Stimulated activated CD4-positive, alpha-beta T cell treated with anti-CD3 and anti-CD28 coated beads, Interleukin-1b, Interleukin-23, amount 100 ng/mL, for 48 hours (primary cell): ENCODE data around the gene C1QTNF1.

Source experiments
- DNase-seq: peaks from one replicate; pipeline ENCODE4 v3.0.0-alpha.2; 2020

The C1QTNF1 gene, protein sequence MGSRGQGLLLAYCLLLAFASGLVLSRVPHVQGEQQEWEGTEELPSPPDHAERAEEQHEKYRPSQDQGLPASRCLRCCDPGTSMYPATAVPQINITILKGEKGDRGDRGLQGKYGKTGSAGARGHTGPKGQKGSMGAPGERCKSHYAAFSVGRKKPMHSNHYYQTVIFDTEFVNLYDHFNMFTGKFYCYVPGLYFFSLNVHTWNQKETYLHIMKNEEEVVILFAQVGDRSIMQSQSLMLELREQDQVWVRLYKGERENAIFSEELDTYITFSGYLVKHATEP

DNA sequence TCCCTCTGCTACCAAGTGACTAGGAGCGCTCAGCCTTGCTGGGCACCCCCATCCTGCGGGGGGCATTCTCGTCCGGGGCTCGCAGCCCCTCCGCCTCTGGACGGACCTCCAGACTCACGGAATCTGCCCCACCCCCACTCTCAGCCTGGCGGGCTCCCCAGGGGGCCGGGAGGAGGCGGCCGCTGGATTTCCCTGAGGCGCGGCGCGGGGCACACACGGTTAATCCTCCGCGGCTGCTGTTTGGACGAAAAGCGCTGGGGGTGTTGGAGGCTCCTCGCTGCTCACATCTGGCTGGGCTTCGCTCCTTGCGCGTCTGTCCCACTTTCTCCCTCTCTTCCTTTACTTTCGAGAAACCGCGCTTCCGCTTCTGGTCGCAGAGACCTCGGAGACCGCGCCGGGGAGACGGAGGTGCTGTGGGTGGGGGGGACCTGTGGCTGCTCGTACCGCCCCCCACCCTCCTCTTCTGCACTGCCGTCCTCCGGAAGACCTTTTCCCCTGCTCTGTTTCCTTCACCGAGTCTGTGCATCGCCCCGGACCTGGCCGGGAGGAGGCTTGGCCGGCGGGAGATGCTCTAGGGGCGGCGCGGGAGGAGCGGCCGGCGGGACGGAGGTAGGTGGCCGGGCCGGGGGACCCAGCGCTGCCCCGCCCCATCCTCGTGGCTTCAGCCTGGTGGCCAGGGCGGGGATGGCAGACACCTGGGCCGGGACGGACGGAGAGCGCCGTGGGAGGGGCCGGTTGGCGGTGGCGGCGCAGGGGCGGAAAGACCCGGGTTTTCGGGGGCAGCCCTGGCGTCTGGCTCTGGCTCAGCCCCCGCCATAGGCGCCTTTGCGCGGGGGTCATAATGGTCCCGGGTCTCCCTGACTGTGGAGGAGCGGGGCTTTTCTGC is at the start of gene C1QTNF1:
Gene C1QTNF1 (plus strand): TSS at position 284 of the 886 bp plus-strand sequence. CDS start 19,800 bp downstream, outside the sequence.
- no peak for DNase-seq

DNA sequence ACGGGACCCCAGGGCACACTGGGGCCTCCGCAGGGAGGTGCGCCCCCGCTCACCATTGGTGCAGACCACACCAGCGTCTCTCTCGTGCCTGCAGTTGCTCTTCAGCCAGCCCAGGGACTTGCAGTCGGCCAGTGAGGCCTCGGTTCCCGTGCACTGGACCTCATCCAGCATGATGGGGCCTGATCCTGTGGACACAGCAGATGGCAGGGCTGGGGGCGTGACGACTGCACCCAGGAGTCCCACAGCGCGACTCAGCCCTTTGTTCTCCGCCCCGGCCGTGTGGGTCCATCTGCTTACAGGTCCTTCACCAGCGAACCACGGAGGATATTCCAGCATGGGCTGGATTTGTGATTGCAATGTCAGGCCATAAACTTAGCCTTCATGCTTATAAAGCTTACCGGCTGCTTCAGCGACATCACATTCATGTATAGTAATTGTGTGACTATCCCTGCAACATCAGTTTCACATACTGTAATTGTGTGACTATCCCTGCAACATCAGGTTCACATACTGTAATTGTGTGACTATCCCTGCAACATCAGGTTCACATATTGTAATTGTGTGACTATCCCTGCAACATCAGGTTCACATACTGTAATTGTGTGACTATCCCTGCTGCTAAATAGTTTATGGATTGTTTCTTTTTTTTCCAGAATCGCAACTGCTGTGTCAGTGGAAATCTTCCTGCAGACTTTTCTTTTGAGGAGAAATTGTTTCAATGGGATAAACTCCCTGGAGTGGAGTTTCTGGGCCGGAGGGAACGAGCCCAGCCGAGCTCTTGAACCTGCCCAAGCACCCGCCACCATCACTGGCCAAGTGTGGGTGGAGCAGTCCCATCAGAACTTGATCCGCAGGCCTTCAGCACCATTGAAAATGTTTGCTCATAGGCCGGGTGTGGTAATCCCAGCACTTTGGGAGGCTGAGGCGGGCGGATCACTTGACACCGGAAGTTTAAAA is 49.1 kb upstream of the C1QTNF1 start:
- DNase-seq, result no peak

DNA sequence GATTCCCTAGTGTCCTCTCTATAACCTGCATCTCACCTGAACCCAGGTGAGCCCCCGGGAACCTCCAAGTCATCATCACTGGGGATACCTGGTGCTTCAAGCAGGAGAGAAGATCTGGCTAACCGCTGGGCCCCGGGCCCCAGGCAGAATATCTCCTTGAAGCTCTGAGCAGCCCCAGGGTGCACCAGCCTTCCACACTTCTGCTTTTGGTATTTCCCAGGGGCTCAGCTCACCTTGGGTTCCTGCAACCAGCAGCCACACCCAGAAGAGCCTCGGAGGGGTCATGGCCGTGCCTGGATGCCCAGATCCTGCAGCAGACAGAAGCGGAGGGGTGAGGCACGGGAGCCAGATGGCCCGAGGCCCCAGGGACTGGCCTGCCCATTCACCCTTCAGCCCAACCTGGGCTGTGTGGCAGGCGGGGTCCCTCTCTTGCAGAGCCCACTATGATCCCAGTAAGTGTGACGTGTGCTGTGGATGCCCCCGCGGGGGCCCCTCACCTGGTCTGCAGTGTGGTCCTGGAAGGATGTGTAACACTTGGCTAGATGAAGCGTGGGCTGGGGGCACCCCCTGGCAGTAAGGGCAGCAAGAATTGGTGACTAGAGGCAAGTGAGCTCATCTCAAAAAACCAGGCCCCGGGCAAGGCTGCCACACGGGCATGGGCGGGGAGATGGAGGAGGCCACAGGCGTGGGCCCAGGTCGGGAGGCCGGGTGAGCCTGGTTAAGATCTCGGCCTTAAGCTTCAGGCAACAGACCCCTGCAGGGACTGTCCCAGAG is 46.9 kb upstream of the C1QTNF1 start:
- no peak for DNase-seq

DNA sequence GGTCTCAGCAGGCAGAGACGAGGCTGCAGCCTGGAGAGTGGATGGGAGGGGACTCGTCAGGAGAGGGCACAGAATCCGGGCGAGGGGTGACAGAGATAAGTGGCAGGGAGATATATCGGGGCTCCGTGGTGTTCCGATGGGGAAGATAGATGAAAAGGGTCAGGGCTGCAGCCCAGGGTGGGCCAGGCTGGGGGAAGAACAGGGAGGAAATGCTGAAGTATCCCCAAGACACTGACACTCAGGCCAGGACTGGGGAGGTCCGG is 46.4 kb upstream of the C1QTNF1 start:
- no peak for DNase-seq

DNA sequence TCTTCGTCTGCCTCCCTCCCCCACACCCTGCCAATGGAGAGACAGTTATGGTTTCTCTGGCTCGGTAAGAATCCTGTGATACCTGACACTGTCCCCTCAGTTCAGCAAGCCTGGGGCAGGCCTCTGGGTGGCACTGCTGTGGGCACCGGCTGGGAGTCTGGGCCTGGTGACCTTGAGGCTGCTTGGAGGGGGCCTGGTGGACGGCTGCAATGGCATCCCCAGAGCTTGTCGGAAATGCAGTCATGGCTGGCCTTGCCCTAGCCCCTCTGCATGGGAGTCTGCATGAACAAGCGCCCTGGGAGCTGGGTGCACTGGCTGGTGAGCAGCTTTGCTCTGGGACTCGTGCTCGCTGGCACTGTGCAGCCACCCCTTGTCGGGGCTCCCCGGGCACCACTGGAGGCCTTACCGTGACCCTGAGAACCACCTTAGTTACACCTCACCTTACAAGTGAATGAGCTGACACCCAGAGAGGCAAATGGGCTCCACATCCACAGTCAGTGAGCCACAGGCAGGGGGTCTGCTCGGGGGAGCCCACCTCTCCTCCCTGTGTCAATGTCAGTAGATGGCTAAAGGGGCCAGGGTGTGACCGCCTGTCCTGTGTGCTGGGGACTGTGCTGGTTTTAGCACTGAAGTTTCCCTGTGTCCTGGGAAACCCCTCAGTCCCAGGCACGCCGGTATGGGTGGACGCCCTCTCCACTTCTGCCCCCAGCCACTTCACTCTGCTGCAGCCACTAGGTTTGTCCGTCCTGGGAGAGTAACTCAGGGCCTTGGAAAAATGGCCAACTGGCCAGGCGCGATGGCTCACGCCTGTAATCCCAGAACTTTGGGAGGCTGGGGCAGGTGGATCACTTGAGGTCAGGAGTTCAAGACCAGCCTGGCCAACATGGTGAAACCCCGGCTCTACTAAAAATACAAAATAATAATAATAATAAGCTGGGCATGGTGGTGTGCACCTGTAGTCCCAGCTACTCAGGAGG is 45.7 kb upstream of the C1QTNF1 start:
- DNase-seq, result no peak

DNA sequence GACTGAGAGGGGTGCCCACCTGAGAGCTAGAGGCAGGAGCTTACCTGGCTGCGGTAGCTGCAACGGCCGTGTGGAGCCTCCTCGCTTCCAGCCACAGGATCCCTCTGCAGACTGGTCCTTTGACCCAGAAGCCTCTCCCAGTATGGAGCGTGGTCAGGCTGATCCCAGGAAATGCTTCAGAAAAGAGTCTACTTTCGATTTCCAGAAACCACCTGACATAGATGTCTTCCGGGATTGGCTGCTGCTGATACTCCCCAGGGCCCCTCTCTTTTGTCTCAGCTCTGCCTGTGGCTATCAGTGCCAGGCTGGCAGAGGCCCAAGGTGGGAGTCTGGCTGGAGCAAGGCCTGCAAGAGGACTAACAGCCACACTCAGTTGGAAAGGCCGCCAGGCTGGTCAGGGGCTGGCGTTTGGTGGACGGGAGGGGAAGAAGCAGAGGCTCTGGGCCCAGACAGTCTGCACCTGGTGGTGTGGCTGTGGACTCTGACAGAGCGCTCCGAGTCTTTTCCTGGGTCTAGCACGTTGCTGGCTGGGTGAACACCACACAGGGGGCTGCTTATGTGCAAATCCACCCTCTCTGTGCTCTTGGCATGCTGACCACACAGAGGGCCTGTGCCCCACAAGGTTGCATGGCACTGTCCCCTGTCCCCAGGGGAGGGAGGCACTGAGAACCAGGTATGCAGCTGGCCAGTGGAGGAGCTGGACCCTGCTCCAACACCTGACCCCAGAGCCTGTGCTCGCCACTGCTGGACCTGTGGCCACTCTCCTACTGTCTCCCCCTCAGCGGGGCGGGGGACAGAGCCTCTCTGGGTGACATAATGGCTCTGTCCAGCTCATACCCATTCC is 44.0 kb upstream of the C1QTNF1 start, which contains the start of gene LGALS3BP:
Gene LGALS3BP (minus strand): TSS at position 144 of the 844 bp plus-strand sequence. CDS start 2,732 bp downstream, outside the sequence.
- peak; percentile 31 for DNase-seq

DNA sequence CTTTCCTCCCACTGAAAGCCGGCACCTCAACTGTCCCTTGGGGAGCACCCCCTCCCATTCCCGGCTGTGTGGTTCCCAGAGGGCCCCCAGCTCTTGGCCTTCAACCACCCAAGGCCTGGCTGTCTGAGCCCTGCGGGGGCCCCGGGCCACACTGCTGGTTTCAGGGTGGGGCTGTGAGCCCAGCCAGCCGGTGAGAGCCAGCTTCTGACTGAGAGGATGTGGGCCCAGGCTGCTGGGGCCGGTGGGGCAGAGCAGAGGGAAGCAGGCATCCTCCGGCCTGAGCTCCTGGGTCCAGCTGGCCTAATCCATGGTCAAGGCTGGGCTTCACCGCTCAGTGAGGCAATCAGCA is 43.4 kb upstream of the C1QTNF1 start:
- no peak for DNase-seq

DNA sequence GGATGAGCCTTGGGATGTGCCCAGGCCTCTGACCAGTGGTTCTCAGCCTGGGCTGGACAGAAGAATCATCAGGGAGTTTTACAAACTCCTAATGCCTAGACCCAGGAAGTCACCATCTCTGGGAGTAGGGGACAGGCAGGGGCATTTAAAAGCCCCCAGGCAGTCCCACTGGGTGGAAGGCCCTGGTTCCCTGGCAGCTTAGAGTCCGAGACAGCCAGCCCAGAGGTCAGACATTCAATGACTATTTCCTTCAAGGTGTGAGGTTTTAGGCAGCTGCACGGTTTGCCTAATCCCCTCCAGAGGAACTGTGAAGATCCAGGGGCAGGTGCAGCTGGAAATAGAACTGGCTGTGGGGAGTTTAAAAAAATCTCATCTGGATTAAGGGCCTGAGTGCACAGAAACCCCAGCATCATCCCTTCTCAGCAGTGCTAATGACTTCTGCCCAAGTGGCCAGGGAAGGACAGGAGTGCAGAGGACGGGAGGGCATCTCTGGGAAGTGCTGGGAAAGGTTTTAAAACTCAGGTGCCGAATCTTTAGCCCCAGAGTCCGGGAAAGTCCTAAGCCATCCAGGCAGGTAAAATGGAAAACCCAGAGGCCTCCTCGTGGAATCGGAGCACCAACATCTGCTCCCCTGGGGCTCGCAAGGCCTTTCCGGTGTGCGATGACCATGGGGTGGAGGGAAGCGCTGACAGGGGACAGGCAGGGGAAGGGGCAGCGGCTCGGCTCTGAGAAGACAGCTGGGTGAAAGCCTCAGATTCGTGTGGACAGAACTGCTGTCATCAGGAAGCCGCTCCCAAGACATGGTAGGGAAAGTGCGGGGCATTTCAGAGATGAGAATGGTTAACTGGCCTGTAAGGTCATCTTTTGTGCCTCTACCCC is 42.7 kb upstream of the C1QTNF1 start:
- DNase-seq, result no peak

DNA sequence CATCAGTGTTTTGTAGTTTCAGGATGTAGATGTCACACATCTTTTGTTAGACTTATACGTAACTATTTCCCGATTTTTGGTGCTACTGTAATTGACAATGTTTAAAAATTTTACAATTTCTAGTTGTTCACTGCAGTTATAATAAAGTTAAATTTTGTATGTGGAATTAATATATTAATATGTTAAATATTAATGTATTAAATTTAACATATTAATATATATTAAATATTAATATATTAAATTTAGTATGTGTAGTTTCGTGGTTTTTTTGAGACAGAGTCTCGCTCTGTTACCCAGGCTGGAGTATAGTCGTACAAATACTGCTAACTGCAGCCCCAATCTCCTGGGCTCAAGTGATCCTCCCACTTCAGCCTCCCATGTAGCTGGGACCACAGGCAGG is 38.6 kb upstream of the C1QTNF1 start:
- DNase-seq, result no peak

DNA sequence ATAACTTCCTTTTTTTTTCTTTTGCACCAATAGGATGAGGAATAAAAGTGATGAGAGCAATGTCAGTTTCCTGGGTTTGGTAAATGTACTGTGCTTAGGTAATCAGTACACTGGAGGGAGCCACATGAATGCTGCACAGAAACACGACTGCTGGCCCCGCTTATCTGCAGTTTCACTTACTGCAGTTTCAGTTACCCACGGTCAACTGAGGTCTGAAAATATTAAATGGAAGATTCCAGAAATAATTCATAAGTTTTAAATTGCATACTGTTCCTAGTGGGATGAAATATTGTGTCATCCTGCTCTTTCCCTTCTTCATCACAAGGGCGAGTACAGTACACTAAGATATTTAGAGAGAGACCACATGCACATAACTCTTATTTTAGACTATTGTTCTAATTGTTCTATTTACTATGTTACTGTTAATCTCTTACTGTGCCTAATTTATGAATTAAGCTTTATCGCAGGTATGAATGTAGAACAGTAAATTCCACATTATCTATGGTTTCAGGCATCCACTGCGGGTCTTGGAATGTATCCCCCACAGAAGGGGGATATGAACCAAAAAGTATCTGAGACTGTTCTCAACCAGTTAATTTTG is 37.8 kb upstream of the C1QTNF1 start:
- DNase-seq, result no peak

DNA sequence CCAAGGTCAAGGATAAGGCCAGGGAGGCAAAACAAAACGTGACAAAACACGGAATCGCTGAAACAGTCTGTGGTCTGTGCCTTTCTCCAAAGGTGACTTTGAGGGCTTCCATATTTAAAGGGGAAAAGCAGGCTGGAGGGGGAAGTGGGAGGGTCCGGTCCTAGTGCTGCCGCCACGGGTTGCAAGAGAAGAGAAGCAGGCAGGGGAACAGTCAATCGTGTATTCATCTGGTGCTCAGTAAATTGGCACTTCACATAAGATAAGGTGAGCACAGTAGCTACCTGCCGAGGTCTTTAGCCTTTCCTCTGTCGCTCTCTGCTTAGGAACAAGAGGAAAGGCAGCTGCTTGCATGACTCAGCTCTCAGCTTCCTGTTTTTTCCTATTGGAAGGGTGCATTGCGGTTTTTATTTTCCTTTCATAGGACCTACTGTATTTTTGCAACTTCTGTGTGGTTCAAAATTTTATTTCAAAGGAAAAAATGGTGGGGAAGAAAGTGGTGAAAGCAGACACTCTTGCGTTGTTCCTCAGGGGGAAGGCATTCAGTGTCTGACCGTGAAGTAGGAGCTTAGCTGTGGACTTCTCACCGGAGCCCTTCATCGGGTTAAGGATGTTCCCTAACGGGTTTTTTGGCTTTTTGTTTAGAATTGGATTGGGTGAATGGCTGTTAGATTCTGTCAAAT is 37.2 kb upstream of the C1QTNF1 start:
- no peak for DNase-seq

DNA sequence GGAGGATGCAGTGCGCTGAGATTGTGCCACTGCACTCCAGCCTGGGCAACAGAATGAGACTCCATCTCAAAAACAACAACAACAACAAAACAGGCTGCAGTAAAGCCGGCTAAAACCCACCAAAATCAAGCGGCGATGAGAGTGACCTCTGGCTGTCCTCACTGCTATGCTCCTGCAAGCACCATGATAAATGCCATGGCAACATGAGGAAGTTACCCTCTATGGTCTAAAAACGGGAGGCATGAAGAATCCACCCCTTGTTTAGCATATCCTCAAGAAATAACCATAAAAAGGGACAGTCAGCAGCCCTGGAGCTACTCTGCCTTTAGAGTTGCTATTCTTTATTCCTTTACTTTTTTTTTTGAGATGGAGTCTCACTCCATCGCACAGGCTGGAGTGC is 35.8 kb upstream of the C1QTNF1 start:
- DNase-seq, result no peak

DNA sequence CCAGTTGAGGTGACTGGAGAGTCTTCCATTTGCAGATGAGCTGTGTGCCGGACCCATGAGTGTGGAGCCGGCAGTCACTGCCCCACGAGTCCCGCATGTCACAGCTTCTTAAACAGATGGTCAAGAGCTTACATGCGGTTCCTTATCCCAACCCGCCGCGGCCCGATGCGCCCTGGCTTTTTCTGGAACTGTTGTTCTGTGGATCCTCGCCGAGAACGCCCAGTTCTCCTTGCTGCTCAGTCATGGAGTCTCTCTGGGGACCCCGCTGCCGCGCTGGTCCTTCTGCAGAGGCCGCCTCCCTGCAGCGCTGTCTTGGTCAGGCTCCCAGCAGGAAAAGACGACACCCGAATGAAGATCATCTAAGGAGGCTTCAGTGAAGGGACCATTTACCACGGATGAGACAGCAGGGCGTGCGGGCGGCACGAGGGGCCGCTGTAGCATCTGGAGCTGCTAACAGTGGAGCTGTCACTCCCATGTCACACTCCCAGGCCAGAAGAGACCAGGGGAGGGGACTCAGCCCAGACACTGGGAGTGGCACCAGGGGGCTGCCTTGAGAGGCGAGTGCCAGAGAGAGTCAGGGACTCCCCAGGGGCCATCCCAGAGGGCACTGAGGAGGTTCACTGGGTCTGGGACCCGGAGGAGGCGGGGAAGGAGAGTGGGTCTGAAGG is 33.5 kb upstream of the C1QTNF1 start:
- DNase-seq, result no peak

DNA sequence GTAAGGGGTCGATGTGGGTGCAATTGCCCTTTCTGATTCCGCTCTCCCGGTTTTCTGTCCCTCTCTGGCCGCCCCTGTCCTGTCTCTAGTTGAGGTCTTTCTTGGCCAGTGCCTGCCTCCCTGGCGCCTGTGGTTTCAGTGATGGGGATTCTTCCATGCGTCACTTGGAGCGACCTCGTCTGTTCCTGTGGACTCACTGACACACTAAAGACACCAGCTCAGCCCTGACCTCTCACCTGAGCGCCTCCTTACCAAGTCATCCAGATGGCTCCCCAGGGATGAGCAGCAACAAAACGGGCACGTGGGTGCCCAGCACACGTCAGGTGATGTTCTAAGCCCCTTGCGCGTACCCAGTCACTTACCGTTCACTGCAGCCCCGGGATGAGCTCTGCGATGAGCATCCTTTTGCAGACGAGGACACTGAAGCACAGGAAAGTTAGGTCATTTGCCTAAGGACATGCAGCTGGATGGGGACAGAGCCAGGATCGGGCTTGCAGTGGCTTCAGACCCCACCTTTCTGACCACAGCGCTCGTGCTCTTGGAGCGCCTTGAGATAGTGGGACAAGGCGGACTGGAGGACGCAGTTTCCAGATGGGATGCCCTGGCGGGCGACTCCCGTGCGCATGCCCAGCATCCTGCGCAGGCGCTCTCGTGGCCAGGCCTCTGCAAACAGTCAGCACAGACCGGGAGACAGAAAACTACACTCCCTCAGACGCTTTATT is 32.8 kb upstream of the C1QTNF1 start:
- DNase-seq, result no peak

DNA sequence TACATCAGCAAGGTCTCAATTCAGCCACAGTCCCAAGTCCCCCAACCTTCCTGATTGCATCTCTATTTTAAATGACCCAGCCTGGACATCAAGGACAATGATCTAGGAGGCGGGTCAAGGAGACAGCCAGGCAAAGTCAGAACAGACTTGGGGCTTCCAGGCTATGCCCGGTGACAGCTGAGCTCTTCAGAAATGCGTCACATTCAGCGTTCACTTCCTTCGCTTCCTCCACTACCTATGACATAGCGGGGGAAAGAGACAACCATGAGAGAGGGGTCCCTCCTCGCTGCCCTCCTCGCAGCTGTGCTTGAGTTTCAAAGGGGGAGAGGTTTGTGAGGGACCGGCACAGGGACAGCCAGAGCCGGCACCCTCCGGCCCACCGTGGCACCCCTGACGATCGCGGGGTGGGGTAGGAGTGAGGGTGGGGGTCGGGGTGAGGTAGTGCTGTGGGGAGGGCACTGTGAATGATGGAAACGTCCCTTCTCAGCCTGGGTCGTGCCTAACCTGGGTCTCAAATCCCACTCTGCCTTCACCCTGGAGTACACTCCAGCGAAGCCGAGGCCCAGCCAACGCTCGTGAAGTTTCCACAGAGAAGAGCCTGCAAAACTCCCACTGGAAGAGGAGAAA is 31.9 kb upstream of the C1QTNF1 start:
- no peak for DNase-seq

DNA sequence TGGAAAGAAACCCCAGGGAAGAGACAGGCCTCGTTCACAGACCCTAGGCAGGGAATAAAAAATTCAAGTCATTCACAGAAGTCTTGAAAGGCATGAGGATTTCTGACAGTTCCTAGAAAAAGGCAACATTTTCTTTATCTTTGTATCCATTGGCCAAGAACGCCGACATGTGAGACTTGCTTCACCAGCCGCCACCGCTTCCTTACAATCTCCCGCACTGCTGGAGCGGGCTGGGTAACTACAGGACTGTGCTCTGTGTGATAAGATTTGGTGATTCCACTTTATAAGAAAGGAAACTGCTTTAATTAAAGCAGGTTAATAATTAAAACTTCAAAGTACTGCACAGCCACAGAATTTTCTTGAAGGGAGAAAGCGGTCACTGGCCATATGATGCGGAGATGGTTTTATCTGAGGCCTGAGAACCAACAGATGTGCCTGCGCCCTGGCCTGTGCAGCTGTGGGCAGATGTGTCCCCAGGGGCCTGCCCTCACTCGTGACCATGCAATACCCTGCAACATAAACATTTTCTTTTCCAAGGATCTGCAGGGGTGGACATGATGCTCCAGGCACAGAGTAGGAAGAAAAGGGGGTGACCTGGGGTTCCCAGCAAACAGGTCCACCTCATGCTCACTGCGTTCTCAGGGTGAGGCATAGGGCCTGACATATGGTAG is 31.3 kb upstream of the C1QTNF1 start:
- no peak for DNase-seq
